GM23338 (cell line): ENCODE data around the gene LGALS1. TPM values are rescaled to one million over a fixed set of nuclear protein-coding genes. Genes with fewer than 3 reads are reported as not detected.

Experiments used
- ATAC-seq: fragments of 200-7000 bp; cut with Tn5 transposase; 3 replicates; pipeline ENCODE4 v1.9.1; 2020
- DNase-seq: peaks from one replicate; pipeline ENCODE4 v3.0.0-alpha.2; 2015; ENCODE audit warnings: low spot score
- H2AFZ ChIP-seq: fragments of 200-600 bp; sonication (generic); 2 replicates; pipeline ENCODE4 v1.8.0; 2016; ENCODE audit warnings: antibody characterized with exemption, mild to moderate bottlenecking, moderate library complexity
- H3F3A ChIP-seq: fragments of 200-600 bp; sonication (generic); replicated peaks from 2 replicates; pipeline ENCODE4 v1.8.0; 2017; ENCODE audit warnings: antibody characterized with exemption, mixed run types, low read depth
- H3K27ac ChIP-seq: fragments of 200-600 bp; sonication (generic); 2 replicates; pipeline ENCODE4 v1.6.1; 2016; ENCODE audit warnings: low read depth
- H3K27me3 ChIP-seq: fragments of 200-600 bp; sonication (generic); 2 replicates; pipeline ENCODE4 v1.8.0; 2016; ENCODE audit warnings: mild to moderate bottlenecking, mixed run types, moderate library complexity; ENCODE audit not compliant: insufficient read depth
- H3K36me3 ChIP-seq: fragments of 200-600 bp; sonication (generic); 2 replicates; pipeline ENCODE4 v1.8.0; 2016; ENCODE audit warnings: mild to moderate bottlenecking; ENCODE audit not compliant: insufficient read depth
- H3K4me1 ChIP-seq: fragments of 200-600 bp; sonication (generic); 2 replicates; pipeline ENCODE4 v1.8.0; 2016; ENCODE audit warnings: mild to moderate bottlenecking, moderate library complexity; ENCODE audit not compliant: insufficient read depth
- H3K4me2 ChIP-seq: fragments of 200-600 bp; sonication (generic); 2 replicates; pipeline ENCODE4 v1.7.1; 2017; ENCODE audit warnings: mixed run types
- H3K4me3 ChIP-seq: fragments of 200-600 bp; sonication (generic); 2 replicates; pipeline ENCODE4 v1.6.1; 2016; ENCODE audit warnings: mixed run types
- H3K79me2 ChIP-seq: fragments of 200-600 bp; sonication (generic); replicated peaks from 2 replicates; pipeline ENCODE4 v1.8.0; 2017; ENCODE audit warnings: mild to moderate bottlenecking; ENCODE audit not compliant: insufficient read depth
- H3K9me2 ChIP-seq: fragments of 200-600 bp; sonication (generic); 2 replicates; pipeline ENCODE4 v1.8.0; 2017; ENCODE audit not compliant: insufficient read depth
- H4K20me1 ChIP-seq: fragments of 200-600 bp; sonication (generic); replicated peaks from 2 replicates; pipeline ENCODE4 v1.8.0; 2017; ENCODE audit warnings: mild to moderate bottlenecking; ENCODE audit not compliant: insufficient read depth
- H3K27ac Mint-ChIP-seq: 2 replicates; pipeline ENCODE4 v1.8.0; 2020; ENCODE audit warnings: inconsistent platforms, mild to moderate bottlenecking, moderate library complexity, mixed read lengths
- H3K27me3 Mint-ChIP-seq: 3 replicates; pipeline ENCODE4 v1.8.0; 2022; ENCODE audit warnings: low read depth, mild to moderate bottlenecking, moderate library complexity, mixed read lengths, inconsistent platforms; ENCODE audit not compliant: insufficient read depth, poor library complexity
- H3K36me3 Mint-ChIP-seq: 3 replicates; pipeline ENCODE4 v1.8.0; 2021; ENCODE audit warnings: low read depth, mild to moderate bottlenecking, inconsistent platforms, moderate library complexity, mixed read lengths
- H3K4me1 Mint-ChIP-seq: 3 replicates; pipeline ENCODE4 v1.8.0; 2020; ENCODE audit warnings: mild to moderate bottlenecking, inconsistent platforms, mixed read lengths
- H3K4me3 Mint-ChIP-seq: 3 replicates; pipeline ENCODE4 v1.8.0; 2021; ENCODE audit warnings: moderate library complexity, mild to moderate bottlenecking, inconsistent platforms, mixed read lengths
- H3K9me3 Mint-ChIP-seq: 3 replicates; pipeline ENCODE4 v1.8.0; 2020; ENCODE audit warnings: moderate library complexity, mild to moderate bottlenecking, inconsistent platforms, mixed read lengths
- CREB1 ChIP-seq: fragments of 250-450 bp; sonication (Bioruptor Pico); IDR thresholded peaks from 2 replicates; pipeline ENCODE4 v1.5.0; 2020; ENCODE audit warnings: low read depth, mild to moderate bottlenecking, moderate library complexity
- POLR2AphosphoS5 ChIP-seq: IDR thresholded peaks from 2 replicates; pipeline ENCODE4 v1.6.1; 2016; ENCODE audit warnings: antibody characterized with exemption, low read depth
- STAT1 ChIP-seq: IDR thresholded peaks from one replicate; pipeline ENCODE4 v1.6.1; 2016; ENCODE audit warnings: antibody characterized with exemption; ENCODE audit not compliant: unreplicated experiment
- ZNF114 ChIP-seq: fragments of 250-450 bp; sonication (Bioruptor Pico); IDR thresholded peaks from 2 replicates; pipeline ENCODE4 v1.5.0; 2020; ENCODE audit warnings: mild to moderate bottlenecking, moderate library complexity
- polyA plus RNA-seq: library from polyadenylated mRNA; unstranded; fragments of >200 nt; fragmentation: Nextera tagmentation; extraction: Ambion mirVana; gene quantifications from 2 replicates; pipeline ENCODE4 v1.2.1, GENCODE V29; 2016
- total RNA-seq: library from RNA; depleted of rRNA; stranded (reverse); fragments of >200 nt; shearing (Covaris generic); gene quantifications from 2 replicates; pipeline ENCODE4 v1.2.3, GENCODE V29; 2014
- TF ChIP-seq, protein P1 (sequence below): IDR thresholded peaks from 2 replicates; pipeline ENCODE4 v1.6.1; 2016; ENCODE audit warnings: antibody characterized with exemption
- TF ChIP-seq, protein P2 (sequence below): IDR thresholded peaks from one replicate; pipeline ENCODE4 v1.6.1; 2018; ENCODE audit warnings: antibody characterized with exemption; ENCODE audit not compliant: unreplicated experiment
- TF ChIP-seq, protein P3 (sequence below), 2 experiments: fragments of 200-600 bp in 1 of 2; sonication (generic) in 1 of 2; conservative IDR thresholded peaks; 2 replicates each; pipeline versions ENCODE4 v1.5.1 to v1.6.1; 2016 to 2017; ENCODE audit warnings: antibody characterized with exemption in 2 of 2, low read depth in 2 of 2, mild to moderate bottlenecking in 2 of 2, moderate library complexity in 1 of 2

LGALS1 gene
- total and polyA plus RNA-seq, 2 experiments from 2014 or later = 31.2 to 62.5 TPM

DNA sequence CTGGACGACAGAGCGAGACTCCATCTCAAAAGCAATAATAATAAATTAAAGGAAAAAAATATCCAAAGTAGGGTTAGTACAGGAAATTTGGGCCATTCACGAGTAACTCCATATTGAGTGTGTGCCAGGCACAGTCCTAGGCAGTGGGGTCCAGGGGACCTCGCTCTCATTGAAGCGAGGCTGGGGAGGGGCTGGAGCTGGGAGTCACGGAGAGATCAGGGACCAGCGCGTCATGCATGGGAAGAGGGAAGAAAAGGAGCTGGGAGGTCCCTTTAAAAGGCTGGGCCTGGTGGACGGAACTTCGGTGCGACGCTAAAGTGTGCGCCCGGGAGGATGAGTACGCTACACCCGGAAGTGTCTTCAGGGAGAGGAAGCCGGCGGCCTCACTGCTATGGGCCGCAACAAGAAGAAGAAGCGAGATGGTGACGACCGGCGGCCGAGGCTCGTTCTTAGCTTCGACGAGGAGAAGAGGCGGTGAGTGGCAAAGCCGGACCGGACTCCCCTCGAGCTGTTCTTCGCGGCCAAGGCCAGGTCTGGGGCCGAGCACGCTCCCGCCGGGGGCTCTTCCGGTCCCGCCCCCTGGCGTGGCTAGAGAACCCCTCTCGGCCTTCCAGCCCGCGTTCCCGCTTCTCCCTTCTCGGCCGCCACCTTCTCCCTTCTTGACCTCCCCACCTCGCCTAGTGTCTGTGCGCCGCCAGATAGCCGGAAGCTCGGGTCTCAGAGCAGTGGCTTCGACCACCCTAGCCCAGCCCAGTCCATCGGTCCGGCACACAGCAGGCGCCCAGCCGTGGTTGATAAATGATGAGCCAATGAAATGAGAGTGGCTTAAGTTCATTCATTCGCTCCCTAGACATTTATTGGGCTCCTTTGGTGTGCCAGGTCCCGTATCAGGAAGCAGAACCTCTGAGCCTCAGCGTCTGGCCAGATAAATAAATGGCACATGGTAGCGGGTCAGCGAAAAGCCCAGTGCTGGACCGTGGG is 10.9 kb downstream of the LGALS1 start, which contains the start of gene NOL12:
TSS of gene NOL12 (plus strand) at position 342 of the 981 bp plus-strand sequence. CDS start at position 392, 50 bp downstream.
- peaks cover 4% of the 10 kb centered on the region; the same call in 2 of the 3 replicates for H3K4me1 Mint-ChIP-seq
- H3K4me3 Mint-ChIP-seq = peak within 1 kb of the TSS; percentile 95
- DNase-seq (peak; percentile 95), ATAC-seq (peak; percentile 87)
- TF ChIP-seq, protein P1, sequence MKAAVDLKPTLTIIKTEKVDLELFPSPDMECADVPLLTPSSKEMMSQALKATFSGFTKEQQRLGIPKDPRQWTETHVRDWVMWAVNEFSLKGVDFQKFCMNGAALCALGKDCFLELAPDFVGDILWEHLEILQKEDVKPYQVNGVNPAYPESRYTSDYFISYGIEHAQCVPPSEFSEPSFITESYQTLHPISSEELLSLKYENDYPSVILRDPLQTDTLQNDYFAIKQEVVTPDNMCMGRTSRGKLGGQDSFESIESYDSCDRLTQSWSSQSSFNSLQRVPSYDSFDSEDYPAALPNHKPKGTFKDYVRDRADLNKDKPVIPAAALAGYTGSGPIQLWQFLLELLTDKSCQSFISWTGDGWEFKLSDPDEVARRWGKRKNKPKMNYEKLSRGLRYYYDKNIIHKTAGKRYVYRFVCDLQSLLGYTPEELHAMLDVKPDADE = peak; percentile 62
- TF ChIP-seq, protein P2, sequence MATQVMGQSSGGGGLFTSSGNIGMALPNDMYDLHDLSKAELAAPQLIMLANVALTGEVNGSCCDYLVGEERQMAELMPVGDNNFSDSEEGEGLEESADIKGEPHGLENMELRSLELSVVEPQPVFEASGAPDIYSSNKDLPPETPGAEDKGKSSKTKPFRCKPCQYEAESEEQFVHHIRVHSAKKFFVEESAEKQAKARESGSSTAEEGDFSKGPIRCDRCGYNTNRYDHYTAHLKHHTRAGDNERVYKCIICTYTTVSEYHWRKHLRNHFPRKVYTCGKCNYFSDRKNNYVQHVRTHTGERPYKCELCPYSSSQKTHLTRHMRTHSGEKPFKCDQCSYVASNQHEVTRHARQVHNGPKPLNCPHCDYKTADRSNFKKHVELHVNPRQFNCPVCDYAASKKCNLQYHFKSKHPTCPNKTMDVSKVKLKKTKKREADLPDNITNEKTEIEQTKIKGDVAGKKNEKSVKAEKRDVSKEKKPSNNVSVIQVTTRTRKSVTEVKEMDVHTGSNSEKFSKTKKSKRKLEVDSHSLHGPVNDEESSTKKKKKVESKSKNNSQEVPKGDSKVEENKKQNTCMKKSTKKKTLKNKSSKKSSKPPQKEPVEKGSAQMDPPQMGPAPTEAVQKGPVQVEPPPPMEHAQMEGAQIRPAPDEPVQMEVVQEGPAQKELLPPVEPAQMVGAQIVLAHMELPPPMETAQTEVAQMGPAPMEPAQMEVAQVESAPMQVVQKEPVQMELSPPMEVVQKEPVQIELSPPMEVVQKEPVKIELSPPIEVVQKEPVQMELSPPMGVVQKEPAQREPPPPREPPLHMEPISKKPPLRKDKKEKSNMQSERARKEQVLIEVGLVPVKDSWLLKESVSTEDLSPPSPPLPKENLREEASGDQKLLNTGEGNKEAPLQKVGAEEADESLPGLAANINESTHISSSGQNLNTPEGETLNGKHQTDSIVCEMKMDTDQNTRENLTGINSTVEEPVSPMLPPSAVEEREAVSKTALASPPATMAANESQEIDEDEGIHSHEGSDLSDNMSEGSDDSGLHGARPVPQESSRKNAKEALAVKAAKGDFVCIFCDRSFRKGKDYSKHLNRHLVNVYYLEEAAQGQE = no peak
- TF ChIP-seq POLR2AphosphoS5 (peak; percentile 47), CREB1 (peak; percentile 81), ZNF114 (CRISPR knock-in tag) (no peak), STAT1 (no peak)
- TF ChIP-seq, protein P3, sequence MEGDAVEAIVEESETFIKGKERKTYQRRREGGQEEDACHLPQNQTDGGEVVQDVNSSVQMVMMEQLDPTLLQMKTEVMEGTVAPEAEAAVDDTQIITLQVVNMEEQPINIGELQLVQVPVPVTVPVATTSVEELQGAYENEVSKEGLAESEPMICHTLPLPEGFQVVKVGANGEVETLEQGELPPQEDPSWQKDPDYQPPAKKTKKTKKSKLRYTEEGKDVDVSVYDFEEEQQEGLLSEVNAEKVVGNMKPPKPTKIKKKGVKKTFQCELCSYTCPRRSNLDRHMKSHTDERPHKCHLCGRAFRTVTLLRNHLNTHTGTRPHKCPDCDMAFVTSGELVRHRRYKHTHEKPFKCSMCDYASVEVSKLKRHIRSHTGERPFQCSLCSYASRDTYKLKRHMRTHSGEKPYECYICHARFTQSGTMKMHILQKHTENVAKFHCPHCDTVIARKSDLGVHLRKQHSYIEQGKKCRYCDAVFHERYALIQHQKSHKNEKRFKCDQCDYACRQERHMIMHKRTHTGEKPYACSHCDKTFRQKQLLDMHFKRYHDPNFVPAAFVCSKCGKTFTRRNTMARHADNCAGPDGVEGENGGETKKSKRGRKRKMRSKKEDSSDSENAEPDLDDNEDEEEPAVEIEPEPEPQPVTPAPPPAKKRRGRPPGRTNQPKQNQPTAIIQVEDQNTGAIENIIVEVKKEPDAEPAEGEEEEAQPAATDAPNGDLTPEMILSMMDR (conservative IDR thresholded peaks at IDR 0.05; ENCODE audit: low read depth in 2 of 2) = no peak
- peak within 1 kb of the TSS; percentile 86 for H3K27ac ChIP-seq
- peaks cover 8% of the 10 kb centered on the region; the same call in 1 of the 2 replicates for H3F3A ChIP-seq
- H3K27me3 ChIP-seq = no peaks in the 10 kb centered on the region
- peak within 1 kb of the TSS; percentile 81 for H2AFZ ChIP-seq
- H3K9me3 Mint-ChIP-seq = no peaks in the 10 kb centered on the region; the same call in 2 of the 3 replicates
- no peaks in the 10 kb centered on the region; the same call in 1 of the 2 replicates for H4K20me1 ChIP-seq
- H3K4me2 ChIP-seq = peak within 1 kb of the TSS; percentile 100
- H3K4me3 ChIP-seq = peak within 1 kb of the TSS; percentile 100
- peaks cover 1% of the 10 kb centered on the region for H3K27me3 Mint-ChIP-seq
- H3K9me2 ChIP-seq = no peaks in the 10 kb centered on the region
- H3K4me1 ChIP-seq = no peaks in the 10 kb centered on the region
- peaks cover 11% of the 10 kb centered on the region for H3K79me2 ChIP-seq
- H3K36me3 Mint-ChIP-seq = peaks cover 23% of the 10 kb centered on the region
- peak within 1 kb of the TSS; percentile 88 for H3K27ac Mint-ChIP-seq
- no peaks in the 10 kb centered on the region for H3K36me3 ChIP-seq
